HG02885 (cell line): ENCODE measurements around the gene FOXD4L1.
"Not testable (repeated sequence)": the region's sequence is repeated elsewhere in the genome, so short reads cannot be mapped to it uniquely, and the experiment has no call there.

ENCODE experiments used
- ATAC-seq: cut with Tn5 transposase; IDR thresholded peaks from one replicate; pipeline ENCODE4 v1.9.1; 2021; ENCODE audit warnings: mild to moderate bottlenecking; ENCODE audit not compliant: unreplicated experiment, poor library complexity

Gene FOXD4L1

GRCh38 chr2:113498365-113498764 is at the start of gene FOXD4L1:
Gene FOXD4L1 (plus strand): TSS chr2:113498665. CDS start chr2:113499257, 592 bp downstream.
- not testable (repeated sequence) for ATAC-seq

GRCh38 chr2:113465770-113466169 is 32.7 kb upstream of the FOXD4L1 start:
- ATAC-seq = not testable (repeated sequence)

DNA sequence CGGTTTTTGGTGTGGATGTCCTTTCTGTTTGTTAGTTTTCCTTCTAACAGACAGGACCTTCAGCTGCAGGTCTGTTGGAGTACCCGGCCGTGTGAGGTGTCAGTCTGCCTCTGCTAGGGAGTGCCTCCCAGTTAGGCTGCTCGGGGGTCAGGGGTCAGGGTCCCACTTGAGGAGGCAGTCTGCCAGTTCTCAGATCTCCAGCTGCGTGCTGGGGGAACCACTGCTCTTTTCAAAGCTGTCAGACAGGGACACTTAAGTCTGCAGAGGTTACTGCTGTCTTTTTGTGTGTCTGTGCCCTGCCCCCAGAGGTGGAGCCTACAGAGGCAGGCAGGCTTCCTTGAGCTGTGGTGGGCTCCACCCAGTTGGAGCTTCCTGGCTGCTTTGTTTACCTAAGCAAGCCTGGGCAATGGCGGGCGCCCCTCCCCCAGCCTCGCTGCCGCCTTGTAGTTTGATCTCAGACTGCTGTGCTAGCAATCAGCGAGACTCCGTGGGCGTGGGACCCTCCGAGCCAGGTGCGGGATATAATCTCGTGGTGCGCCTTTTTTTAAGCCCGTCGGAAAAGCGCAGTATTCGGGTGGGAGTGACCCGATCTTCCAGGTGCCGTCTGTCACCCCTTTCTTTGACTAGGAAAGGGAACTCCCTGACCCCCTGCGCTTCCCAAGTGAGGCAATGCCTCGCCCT is 21.6 kb upstream of the FOXD4L1 start:
- ATAC-seq = not testable (repeated sequence)

- not testable (repeated sequence) for ATAC-seq
These were observed 1.9 kb upstream of the FOXD4L1 start for GRCh38 chr2:113496527-113496926.

DNA sequence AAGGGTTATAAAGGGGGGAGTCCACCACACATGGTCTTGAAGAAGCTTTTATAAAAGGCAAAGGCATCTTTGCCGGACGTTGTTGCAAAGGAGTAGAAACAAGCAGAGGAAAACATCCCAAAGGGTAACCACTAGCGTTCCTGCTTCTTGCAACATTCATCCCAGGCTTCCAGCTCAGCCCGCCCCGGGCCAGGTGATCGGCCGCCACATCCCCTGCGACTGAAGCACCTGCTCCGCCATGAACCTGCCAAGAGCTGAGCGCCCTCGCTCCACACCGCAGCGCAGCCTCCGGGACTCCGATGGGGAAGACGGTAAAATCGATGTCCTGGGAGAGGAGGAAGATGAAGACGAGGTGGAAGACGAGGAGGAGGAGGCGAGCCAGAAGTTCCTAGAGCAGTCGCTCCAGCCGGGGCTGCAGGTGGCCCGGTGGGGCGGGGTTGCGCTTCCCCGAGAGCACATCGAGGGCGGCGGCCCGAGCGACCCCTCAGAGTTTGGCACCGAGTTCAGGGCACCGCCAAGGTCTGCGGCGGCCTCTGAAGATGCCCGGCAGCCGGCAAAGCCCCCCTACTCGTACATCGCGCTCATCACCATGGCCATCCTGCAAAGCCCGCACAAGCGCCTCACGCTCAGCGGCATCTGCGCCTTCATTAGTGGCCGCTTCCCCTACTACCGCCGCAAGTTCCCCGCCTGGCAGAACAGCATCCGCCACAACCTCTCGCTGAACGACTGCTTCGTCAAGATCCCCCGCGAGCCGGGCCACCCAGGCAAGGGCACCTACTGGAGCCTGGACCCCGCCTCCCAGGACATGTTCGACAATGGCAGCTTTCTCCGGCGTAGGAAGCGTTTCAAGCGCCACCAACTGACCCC is 787 bp downstream of the FOXD4L1 start:
- not testable (repeated sequence) for ATAC-seq

DNA sequence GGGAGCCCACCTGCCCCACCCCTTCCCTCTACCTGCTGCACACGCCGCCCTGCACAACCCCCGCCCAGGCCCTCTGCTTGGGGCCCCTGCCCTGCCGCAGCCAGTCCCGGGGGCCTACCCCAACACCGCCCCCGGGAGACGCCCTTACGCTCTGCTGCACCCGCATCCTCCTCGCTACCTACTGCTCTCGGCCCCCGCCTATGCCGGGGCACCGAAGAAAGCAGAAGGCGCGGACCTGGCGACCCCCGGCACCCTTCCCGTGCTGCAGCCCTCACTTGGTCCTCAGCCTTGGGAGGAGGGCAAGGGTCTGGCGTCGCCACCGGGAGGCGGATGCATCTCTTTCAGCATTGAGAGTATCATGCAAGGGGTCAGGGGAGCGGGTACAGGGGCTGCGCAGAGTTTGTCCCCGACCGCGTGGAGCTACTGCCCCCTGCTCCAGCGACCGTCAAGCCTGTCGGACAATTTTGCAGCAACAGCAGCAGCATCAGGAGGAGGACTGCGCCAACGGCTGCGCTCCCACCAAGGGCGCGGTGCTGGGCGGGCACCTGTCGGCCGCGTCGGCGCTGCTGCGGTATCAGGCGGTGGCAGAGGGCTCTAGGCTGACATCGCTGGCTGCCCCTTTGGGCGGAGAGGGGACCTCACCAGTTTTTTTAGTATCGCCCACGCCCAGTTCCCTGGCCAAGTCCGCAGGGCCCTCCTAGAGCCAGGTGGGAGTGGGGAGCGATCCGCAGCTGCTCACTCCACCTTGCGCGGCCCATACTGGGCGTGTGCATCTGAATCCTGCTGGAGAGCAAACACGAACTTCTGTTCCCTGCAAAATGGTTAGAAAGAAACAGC is 1.6 kb downstream of the FOXD4L1 start:
- ATAC-seq = not testable (repeated sequence)

DNA sequence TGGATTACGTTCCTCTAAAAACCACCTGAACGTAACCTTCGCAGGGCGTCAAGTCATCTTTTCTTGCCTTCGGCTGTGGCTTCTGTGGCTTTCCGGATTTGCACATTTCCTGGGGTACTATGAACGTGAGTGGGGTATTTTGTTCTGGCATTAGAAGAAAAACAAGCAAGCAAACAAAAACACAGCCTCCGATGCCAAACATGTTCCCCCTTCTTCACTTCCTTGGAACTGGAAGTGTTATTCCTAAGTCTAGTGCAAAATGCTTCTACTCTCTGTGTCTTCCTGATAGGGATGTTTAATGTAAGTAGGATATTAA is 2.2 kb downstream of the FOXD4L1 start:
- not testable (repeated sequence) for ATAC-seq

DNA sequence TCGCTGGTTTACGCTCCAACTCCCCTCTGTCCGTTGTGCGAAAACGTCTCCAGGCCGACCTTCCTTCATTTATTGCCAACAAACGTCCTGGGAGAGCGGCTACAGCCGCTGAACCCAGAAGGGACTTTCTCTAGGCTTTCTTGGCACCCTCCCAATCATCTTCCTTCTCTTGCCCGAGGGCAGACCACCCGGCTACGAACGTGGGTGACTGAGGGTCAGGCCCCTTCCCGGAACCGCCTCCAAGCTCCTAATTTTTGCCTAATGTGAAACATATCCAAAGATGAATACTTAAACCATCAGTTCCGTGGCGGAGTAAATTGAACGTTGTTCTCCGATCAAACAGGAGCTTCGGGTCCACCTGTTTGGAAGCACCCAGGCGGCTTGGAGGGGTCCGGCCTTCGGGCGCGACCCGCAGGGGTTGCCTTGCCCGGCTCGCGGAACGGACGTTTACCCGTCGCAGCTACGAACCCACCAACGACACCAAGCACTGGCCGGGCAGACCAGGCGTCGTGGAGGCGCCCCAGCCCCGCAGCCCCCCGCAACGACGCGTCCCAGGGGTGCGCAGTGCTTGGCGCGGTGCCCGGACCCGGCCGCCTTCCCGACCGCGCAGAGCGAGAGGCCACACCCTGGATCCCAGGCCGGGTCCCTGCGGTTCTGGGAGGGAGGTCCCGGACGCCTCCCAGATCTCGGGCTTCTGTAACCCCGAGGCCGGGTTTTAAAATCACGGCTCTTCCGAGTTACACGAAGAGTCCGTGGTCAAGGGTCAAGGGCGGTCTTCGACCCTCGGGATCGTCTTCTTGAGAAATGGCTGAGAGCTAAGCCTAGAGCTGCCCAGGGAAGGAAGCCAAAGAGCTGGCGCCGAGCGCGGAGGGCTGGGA is 4.0 kb downstream of the FOXD4L1 start:
- ATAC-seq = peak; percentile 22

DNA sequence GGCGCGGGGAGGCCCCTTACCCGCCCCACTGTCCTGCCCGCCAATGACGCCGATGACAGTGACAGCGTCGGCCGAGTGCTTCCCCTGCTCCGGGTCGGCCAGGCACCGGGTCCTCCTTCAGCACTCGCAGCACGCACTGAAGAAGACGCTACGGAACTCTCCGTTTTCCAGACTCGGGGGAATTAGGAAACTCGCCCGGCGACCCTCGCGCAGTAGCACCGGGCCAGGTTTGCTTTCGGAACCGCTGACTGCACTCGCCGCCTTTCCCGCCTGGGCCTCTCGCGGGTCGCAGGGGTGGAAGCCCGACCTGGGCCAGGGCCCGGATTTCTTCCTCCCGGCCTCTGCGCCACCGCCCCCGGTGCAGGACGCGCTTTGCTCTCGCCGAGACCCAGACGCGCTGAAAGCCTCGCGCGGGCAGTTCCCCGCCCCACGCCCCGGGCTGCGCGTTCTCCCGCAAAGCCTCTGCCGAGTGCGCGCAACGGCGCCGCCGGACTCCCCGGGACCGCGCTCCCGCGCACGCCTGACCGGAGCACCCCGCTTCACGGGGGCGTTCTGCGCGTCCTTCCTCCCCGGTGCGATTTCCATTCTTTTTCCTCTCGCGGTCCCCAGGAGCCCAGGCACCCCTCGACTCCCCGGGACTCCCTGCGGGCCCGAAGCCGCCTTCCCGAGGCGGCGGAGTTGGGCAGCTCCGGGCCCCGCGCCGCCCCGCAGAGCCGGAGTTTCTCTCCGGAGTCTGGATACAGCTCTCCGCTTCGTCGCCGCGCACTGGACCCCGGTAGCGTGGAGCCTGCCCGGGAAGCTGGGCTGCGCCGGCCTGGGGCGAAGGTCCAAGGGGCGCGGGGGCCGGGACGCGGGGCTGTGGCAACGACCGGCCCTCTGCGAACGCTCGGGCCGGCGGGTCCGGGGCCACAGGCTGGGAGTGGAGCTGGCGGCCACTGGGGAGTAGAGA is 4.9 kb downstream of the FOXD4L1 start:
- ATAC-seq = peak; percentile 70

- ATAC-seq = not testable (repeated sequence)
These were observed 5.6 kb downstream of the FOXD4L1 start for GRCh38 chr2:113504081-113504480.

GRCh38 chr2:113507394-113508140 is 9.1 kb downstream of the FOXD4L1 start:
- not testable (repeated sequence) for ATAC-seq

- not testable (repeated sequence) for ATAC-seq
These were observed 9.7 kb downstream of the FOXD4L1 start for GRCh38 chr2:113508187-113508586.

- ATAC-seq = not testable (repeated sequence)
These were observed 12.4 kb downstream of the FOXD4L1 start for GRCh38 chr2:113510913-113511312.

DNA sequence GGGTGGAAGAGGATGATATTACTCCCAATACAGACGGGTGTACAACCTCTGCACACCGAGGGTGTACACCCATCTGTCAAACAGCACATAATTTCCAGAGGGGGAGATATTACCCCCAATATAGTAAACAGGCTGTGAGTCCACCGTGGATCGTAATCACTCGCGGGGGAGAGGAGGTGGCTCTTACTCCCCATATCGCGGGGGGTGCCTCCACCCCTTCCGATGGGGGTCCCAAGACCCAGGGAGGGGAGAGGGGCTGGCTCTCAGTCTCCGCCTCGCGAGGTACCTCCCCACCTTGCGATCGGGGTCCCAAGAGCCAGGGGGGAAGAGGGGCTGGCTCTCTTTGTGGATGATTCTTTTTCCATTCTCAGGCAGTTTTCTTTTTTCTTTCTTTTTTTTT is 13.4 kb downstream of the FOXD4L1 start:
- not testable (repeated sequence) for ATAC-seq

GRCh38 chr2:113515457-113515856 is 17.0 kb downstream of the FOXD4L1 start:
- ATAC-seq = not testable (repeated sequence)

GRCh38 chr2:113515995-113516394 is 17.5 kb downstream of the FOXD4L1 start:
- not testable (repeated sequence) for ATAC-seq

GRCh38 chr2:113517025-113517424 is 18.6 kb downstream of the FOXD4L1 start:
- not testable (repeated sequence) for ATAC-seq

GRCh38 chr2:113520837-113521236 is 22.4 kb downstream of the FOXD4L1 start:
- not testable (repeated sequence) for ATAC-seq
